Measurements from ENCODE around the gene MIEN1.
A peak's percentile ranks its signal among the peaks of the same experiment; 100 is the strongest.
"Not testable (repeated sequence)": the region's sequence is repeated elsewhere in the genome, so short reads cannot be mapped to it uniquely, and the experiment has no call there.

MIEN1 gene, protein sequence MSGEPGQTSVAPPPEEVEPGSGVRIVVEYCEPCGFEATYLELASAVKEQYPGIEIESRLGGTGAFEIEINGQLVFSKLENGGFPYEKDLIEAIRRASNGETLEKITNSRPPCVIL

GRCh38 chr17:39730095-39730921, at the start of gene MIEN1:
MIEN1 (minus strand) TSS chr17:39730532; CDS start chr17:39730495, 37 bp downstream.
- peak; percentile 92 to 97 for DNase-seq (ENCODE audit: low read depth in 2 of 2)

DNA sequence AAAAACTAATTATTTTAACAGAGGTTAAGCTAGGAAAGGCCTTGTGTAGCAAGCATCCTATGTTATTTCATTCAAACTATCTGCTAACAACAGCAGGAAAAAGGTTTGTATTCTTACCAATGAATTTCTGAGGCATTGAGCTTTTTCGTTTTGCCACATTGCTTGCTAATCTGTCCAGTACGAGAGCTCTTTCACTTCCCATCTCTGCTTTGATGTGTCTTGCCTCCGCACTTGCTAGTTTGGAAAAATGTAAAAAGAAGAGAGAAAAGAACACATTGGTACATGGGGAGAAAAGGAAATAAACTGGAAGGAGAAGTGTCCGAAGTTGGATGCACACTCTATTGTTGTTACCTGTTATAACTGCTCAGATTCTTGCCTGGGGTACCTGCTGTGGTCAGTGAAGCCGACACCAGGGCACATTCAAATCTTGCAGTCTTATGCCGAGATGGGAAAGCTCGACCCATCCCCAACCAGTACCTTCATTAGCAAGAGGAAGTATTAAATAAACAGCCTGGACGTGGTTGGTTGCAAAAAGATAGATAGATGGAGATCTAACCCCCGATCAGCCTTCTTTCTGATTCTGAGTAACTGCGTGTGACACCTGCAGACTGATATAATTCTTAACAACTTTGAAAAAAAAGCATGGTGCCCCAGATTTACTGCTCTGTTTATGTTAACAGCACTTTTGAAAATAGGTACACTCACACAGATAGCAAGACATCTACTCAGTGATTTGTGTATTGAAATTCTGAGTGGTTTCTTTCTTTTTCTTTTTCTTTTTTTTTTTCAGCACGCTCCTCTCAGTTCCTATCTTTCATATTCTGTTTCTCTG, 47.4 kb upstream of the MIEN1 start:
- DNase-seq (ENCODE audit: low read depth in 2 of 2): no peak

DNA sequence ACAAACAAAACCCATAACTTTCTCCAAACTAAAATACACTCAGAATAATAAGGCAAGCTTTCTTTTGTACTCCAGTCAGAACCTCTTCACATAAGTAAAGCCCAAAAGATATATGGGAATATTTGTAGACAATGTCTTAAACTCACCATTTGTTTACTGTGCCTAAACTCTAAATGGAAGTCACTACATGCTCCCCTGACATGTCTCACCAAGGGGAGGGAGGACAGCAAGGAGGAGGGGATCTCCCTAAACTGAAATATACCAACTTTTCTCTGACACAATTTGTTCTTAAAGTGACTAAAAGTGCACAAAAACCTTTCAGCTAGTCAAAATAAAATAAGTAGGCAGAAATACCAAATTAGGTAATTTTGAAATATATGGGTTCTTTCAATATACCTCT, 45.9 kb upstream of the MIEN1 start:
- no peak for DNase-seq (ENCODE audit: low read depth in 2 of 2)

DNA sequence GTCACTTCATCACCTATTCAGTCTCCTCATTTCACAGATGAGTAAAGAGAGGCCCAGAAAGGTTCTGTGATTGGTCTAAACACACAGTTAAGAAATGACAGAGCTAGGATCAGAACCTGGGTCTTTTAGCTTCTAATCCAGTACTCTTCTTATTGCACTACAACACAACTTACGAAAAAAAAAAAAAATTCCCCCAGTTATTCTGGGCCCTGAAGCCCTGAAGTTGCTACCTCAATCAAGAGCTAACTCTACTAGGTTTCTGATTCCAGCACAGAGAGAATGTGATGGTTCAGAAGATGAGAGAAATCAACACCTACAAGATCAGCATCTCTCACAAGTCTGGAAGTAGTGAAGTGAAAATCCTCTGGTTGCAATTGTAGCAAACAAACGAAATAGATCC, 44.7 kb upstream of the MIEN1 start:
- no peak for DNase-seq (ENCODE audit: low read depth in 2 of 2)

GRCh38 chr17:39774047-39774446, 43.7 kb upstream of the MIEN1 start:
- DNase-seq (ENCODE audit: low read depth in 2 of 2): no peak

DNA sequence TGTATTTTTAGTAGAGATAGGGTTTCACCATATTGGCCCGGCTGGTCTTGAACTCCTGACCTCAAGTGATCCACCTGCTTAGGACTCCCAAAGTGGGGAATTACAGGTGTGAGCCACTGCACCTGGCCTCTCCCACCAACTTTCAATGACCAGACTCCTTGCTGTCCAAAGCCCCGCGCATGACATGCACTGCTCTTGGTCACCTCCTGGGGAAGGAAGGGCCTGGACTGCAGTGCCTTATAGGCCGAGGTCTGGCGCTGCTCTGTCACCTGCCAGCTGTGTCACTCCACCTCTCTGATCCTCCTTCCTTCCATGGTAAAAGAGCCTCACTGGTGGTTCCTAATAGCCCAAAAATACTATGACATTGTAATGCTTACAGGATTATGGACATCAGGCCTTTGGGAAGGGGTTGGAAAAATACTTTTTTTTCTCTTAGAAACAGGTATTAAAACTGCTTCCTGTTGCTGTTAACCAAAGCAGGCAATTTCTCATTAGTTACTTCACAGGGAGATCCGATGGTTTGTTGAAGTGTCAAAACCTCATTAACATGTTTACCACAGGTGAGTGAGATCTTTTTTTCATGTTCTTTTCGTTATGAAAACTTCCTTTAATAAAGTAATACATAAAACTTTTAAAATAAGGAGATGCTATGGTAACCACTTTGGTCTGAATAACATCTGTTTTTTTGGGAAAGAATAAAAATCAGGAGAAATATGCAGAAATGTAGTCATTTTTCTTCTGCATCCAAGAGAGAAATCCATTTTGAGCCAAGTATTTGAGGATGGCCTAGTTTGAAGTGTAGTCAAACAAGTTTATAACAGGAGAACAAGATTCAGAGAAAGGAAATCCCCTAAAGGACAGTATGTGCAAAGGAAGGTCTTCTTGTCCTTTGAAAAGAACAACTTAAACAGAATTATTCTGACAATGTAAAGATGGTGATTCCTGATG, 42.9 kb upstream of the MIEN1 start:
- no peak for DNase-seq (ENCODE audit: low read depth in 2 of 2)

DNA sequence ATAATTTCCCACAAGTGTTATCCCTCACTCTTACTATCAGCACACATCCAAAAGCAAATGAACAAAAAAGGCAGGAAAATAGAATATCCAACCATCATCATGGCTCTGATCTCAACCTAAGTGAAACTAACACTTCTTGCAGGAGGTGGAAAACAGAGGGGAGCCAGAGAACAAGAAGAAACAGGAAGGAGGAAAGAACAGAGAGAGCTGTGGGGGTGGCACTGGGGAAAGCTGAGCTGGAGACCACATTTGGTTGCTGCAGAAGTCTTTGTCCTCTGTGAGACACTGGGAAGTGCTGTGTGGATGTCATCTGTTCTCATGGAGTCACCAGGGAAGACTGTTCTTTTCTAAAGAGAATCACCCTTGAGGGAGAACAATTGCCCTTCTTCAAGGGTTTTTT, 42.1 kb upstream of the MIEN1 start:
- DNase-seq (ENCODE audit: low read depth in 2 of 2): no peak

GRCh38 chr17:39769974-39770587, 39.7 kb upstream of the MIEN1 start:
- peak; percentile 23 to 58 for DNase-seq (ENCODE audit: low read depth in 2 of 2)

DNA sequence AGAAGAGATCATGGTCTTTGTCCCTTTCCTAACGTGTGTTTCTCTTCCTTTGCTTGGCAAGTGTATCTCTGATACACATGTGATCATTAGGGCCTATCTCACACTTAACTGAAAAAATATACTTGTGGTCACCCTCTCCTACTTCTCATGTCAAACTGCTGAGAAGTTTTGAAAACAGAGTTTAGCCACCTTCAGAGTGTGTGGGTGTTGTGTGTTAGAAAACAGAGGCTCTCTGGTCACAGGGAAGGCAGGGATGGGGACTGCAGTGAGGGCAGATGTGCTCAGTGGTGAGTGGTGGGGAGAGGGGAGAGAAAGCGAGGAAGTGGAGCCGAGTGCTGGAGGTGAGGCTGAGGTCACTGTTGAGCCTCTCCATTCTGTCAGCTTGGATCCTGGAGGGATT, 36.8 kb upstream of the MIEN1 start:
- no peak for DNase-seq (ENCODE audit: low read depth in 2 of 2)

DNA sequence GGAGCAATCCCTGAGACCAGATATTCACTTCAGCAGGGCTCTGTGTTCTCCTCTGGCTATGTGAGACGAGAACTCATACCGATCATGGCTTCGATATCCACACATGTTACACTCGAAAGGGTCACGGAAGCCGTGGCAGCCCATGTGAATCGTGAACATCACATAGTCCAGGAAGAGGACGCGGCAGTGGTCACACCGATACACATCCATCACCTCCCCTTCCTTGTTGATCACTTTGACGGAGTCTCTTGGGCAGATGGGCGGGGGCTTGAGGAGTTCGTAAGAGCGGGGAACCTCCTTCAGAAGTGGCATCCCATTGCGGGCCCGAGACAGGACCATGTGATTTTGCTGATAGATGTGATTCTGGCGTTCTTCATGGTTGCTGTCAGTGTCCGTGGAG, 35.4 kb upstream of the MIEN1 start:
- DNase-seq (ENCODE audit: low read depth in 2 of 2): no peak

GRCh38 chr17:39765175-39765574, 34.8 kb upstream of the MIEN1 start:
- DNase-seq (ENCODE audit: low read depth in 2 of 2): no peak

GRCh38 chr17:39764171-39764570, 33.8 kb upstream of the MIEN1 start:
- DNase-seq (ENCODE audit: low read depth in 2 of 2): not testable (repeated sequence)

GRCh38 chr17:39763051-39763820, 32.9 kb upstream of the MIEN1 start:
- DNase-seq (ENCODE audit: low read depth in 2 of 2): no peak

GRCh38 chr17:39761861-39762496, 31.6 kb upstream of the MIEN1 start:
- DNase-seq (ENCODE audit: low read depth in 2 of 2): no peak

- DNase-seq (ENCODE audit: low read depth in 2 of 2): no peak
Measured at GRCh38 chr17:39759204-39759603, 28.9 kb upstream of the MIEN1 start.

DNA sequence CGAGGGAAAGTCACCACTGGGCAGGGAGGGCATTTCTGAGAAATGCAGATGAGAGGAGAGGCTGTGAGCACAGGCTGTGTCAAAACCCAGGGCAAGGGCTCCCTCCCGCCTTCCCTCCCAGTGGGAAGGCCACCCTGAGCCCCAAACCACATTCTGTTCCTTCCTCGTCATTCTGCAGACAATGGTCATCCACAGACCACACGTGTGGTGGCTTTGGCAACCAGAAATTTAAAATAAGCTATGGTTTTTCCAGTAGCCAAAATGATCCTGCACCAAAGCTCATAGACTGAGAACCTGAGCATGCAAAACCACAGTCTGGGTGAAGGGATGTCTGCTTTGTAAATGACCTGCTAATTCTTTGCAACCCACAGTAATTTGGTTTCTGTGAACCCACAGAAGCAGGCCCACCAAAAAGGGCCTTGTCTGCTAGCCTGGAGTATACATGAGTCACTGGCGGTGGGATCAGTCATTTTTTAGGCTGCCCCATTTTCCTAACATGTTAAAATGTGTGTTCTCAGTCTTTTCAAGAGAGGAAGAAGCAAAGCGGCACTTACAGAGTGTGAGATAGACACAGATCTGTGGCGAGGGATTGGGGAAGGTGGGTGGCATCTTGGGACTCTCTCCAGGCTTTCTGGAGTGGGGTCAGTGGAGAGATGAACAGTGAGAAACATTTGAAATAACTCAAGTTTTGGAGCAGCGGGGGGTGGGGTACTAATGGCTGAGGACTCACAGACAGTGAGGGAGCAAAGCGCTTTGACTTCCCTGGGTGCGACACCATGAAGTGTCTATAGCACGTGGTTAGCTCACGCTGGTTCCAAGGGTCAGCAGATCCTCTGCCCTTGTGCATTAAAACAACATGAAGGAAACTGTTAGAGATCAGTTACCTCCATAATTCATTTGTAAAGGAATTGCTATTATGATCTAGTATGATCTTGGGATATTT, 27.9 kb upstream of the MIEN1 start:
- peak in 1 of 2 donors; percentile 39 for DNase-seq (ENCODE audit: low read depth in 2 of 2)

GRCh38 chr17:39757176-39757662, 26.9 kb upstream of the MIEN1 start:
- no peak for DNase-seq (ENCODE audit: low read depth in 2 of 2)

GRCh38 chr17:39756380-39757079, 26.2 kb upstream of the MIEN1 start:
- no peak for DNase-seq (ENCODE audit: low read depth in 2 of 2)
